ENCODE measurements around the gene PIBF1.
A peak's percentile ranks its signal among the peaks of the same experiment; 100 is the strongest.
"Not testable (repeated sequence)": the region's sequence is repeated elsewhere in the genome, so short reads cannot be mapped to it uniquely, and the experiment has no call there.

PIBF1 gene

DNA sequence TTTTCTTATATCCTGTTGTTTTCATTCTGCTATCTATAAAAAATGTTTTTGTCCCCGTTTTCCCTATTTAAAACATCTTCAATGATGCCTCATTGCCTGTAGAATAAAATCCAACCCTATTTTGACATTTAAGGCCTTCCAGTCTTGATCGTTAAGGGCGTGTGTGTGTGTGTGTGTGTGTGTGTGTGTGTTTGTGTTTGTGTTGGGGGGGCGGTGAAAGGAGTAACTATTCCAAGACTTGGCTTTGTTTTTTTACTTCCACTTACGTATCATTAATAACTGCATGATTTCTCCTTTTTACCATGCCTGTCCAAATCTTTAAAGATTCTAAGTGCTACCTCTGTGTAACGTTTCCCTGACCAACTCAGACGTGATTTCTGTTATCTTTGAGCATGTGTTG, 784 bp downstream of the PIBF1 start:
- Histone ChIP-seq H3K4me1 (ENCODE audit: control insufficient read depth in 1 of 2, insufficient read depth in 1 of 2, low read depth in 1 of 2, low read length in 1 of 2) (peaks cover 21 to 24% of the 10 kb centered on the region in 2 experiments), H3K27ac (peak overlapping the region; percentile 82), H3K4me3 (ENCODE audit: low read depth in 1 of 2, low read length in 1 of 2) (peak overlapping the region; percentile 84 to 86), H3K36me3 (peaks cover 14% of the 10 kb centered on the region), H3K9me3 (no peaks in the 10 kb centered on the region), H3K27me3 (no peaks in the 10 kb centered on the region)
- TF ChIP-seq, protein P1, sequence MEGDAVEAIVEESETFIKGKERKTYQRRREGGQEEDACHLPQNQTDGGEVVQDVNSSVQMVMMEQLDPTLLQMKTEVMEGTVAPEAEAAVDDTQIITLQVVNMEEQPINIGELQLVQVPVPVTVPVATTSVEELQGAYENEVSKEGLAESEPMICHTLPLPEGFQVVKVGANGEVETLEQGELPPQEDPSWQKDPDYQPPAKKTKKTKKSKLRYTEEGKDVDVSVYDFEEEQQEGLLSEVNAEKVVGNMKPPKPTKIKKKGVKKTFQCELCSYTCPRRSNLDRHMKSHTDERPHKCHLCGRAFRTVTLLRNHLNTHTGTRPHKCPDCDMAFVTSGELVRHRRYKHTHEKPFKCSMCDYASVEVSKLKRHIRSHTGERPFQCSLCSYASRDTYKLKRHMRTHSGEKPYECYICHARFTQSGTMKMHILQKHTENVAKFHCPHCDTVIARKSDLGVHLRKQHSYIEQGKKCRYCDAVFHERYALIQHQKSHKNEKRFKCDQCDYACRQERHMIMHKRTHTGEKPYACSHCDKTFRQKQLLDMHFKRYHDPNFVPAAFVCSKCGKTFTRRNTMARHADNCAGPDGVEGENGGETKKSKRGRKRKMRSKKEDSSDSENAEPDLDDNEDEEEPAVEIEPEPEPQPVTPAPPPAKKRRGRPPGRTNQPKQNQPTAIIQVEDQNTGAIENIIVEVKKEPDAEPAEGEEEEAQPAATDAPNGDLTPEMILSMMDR (IDR thresholded peaks at IDR 0.05): no peak

DNA sequence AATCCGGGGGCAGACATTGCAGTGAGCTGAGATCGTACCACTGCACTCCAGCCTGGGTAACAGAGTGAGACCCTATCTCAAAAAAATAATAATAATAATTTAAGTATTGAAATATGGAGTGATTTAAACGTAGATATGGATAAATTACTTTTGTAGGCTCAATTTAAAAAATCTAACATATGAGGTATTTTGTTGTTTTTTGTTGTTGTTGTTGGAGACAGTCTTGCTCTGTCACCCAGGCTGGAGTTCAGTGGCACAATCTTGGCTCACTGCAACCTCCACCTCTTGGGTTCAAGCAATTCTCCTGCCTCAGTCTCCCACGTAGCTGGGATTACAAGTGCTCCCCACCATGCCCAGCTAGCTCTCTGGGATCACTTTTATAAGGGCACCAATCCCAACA, 2.7 kb downstream of the PIBF1 start:
- H3K4me1 ChIP-seq (ENCODE audit: control insufficient read depth in 1 of 2, insufficient read depth in 1 of 2, low read depth in 1 of 2, low read length in 1 of 2): peaks cover 21 to 24% of the 10 kb centered on the region in 2 experiments
- not testable (repeated sequence) for H3K36me3 ChIP-seq; H3K9me3 ChIP-seq; H3K27ac ChIP-seq; H3K4me3 ChIP-seq (ENCODE audit: low read depth in 1 of 2, low read length in 1 of 2); H3K27me3 ChIP-seq

DNA sequence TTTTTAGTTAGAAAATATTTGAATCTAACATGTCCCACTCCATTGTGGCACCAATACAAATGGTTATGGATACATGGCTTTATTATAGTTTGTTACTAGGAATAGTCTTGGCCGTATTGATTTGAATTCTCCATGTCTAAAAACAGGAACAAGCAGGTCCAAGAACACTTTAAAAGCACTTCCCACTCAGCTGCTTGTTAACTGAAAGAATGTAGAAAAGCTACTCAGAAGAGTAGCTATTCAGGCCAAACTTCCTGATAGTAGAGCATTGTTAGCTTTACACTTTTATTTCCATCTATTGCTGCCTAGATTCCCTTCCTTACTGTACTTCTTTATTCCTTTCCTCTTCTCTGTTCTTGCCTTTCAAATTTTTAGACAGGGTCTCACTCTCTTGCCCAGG, 6.9 kb downstream of the PIBF1 start:
- H3K9me3 ChIP-seq: no peaks in the 10 kb centered on the region
- peaks cover 31% of the 10 kb centered on the region for H3K36me3 ChIP-seq

DNA sequence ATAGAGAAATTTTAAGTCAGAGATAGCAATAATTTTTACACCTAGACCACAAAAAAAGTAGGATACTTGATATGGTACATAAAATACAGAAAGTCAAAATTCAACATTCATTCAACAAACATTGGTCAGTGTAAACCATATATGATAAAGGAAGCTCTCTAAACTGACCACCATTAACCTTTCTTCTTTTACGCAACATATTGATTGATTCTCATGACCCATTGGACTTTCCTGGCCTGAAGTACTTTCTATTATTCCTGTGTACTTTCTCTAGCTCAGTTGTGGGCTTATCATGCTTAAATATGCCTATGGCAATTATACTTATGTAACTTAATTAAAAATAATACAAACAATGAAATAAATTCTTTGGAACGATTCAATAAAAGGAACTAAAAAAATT, 10.7 kb downstream of the PIBF1 start:
- Histone ChIP-seq H3K27me3 (no peaks in the 10 kb centered on the region), H3K9me3 (no peaks in the 10 kb centered on the region), H3K4me1 (ENCODE audit: control insufficient read depth in 1 of 2, insufficient read depth in 1 of 2, low read depth in 1 of 2, low read length in 1 of 2) (no peaks in the 10 kb centered on the region), H3K27ac (no peak overlapping the region), H3K4me3 (ENCODE audit: low read depth in 1 of 2, low read length in 1 of 2) (no peak overlapping the region), H3K36me3 (peaks cover 33% of the 10 kb centered on the region)
- TF ChIP-seq, protein P1 (IDR thresholded peaks at IDR 0.05): no peak

More for the DNA sequence above, 6.9 kb downstream of the PIBF1 start:
- H3K27ac ChIP-seq: no peak overlapping the region
- no peaks in the 10 kb centered on the region for H3K27me3 ChIP-seq
- no peaks in the 10 kb centered on the region for H3K4me1 ChIP-seq (ENCODE audit: control insufficient read depth in 1 of 2, insufficient read depth in 1 of 2, low read depth in 1 of 2, low read length in 1 of 2)
- TF ChIP-seq, protein P1 (IDR thresholded peaks at IDR 0.05): no peak
- no peak overlapping the region for H3K4me3 ChIP-seq (ENCODE audit: low read depth in 1 of 2, low read length in 1 of 2)

DNA sequence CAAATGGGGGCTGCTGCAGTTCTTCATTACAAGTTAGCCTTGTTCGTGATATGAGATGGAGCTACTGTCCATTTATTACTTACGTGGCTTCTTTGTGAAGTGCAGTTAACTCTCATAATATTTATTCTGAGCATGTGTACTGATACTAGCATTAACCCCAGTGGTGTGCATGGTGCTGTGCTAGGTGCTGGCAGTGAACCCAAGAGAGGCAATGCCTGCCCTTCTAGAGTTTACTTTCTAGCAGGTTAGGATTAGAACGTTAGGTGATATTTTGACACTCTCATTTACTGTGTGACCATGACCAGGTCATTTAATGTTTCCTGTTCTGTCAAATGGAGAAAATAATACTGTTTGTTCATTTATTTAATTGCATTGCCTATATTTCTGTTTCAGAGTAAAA, 16.9 kb downstream of the PIBF1 start:
- H3K9me3 ChIP-seq: no peaks in the 10 kb centered on the region
- no peak overlapping the region for H3K4me3 ChIP-seq (ENCODE audit: low read depth in 1 of 2, low read length in 1 of 2)
- no peaks in the 10 kb centered on the region for H3K27me3 ChIP-seq
- H3K36me3 ChIP-seq: peaks cover 32% of the 10 kb centered on the region
- H3K27ac ChIP-seq: no peak overlapping the region
- no peaks in the 10 kb centered on the region for H3K4me1 ChIP-seq (ENCODE audit: control insufficient read depth in 1 of 2, insufficient read depth in 1 of 2, low read depth in 1 of 2, low read length in 1 of 2)
- TF ChIP-seq, protein P1 (IDR thresholded peaks at IDR 0.05): no peak

DNA sequence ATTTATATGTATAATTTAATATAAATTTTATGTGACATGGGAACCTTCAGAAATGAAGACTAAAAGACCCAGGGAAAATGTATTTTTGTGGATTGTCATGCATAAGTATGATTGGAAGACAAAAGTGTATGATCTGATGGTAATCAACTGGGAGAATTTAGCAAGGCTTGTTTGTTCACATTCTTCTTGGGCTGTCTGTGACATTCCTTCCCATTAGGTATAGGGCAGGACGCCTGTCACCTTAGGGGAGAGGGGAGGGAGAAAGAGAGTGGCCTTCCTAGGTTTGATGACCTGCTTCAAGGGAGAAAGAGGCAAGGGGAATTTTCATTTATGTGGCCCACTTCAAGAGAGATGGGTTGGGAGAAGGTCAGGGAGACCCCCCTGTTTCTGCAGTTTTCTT, 22.4 kb downstream of the PIBF1 start:
- Histone ChIP-seq H3K4me3 (ENCODE audit: low read depth in 1 of 2, low read length in 1 of 2) (no peak overlapping the region), H3K27me3 (no peaks in the 10 kb centered on the region), H3K27ac (no peak overlapping the region), H3K4me1 (ENCODE audit: control insufficient read depth in 1 of 2, insufficient read depth in 1 of 2, low read depth in 1 of 2, low read length in 1 of 2) (peaks cover 9 to 11% of the 10 kb centered on the region in 2 experiments), H3K9me3 (no peaks in the 10 kb centered on the region), H3K36me3 (peaks cover 5% of the 10 kb centered on the region)
- TF ChIP-seq, protein P1 (IDR thresholded peaks at IDR 0.05): no peak
